GM12874 (cell line): ENCODE results near the gene QKI.

Experiments used
- CTCF ChIP-seq: IDR thresholded peaks from 2 replicates; pipeline ENCODE4 v1.5.1; 2011; ENCODE audit warnings: low read depth, mild to moderate bottlenecking, control low read depth, low read length, moderate library complexity; ENCODE audit not compliant: insufficient read depth

QKI gene

GRCh38 chr6:163559661-163560060, 145.1 kb downstream of the QKI start:
- no peak for TF ChIP-seq CTCF

- TF ChIP-seq CTCF: no peak
These were observed 148.8 kb downstream of the QKI start for GRCh38 chr6:163563318-163563717.

GRCh38 chr6:163564534-163564933, 150.0 kb downstream of the QKI start:
- no peak for TF ChIP-seq CTCF

GRCh38 chr6:163565140-163565539, 150.6 kb downstream of the QKI start:
- no peak for TF ChIP-seq CTCF

GRCh38 chr6:163566056-163566455, 151.5 kb downstream of the QKI start:
- TF ChIP-seq CTCF: no peak

GRCh38 chr6:163568275-163568674, 153.8 kb downstream of the QKI start:
- no peak for TF ChIP-seq CTCF

- no peak for TF ChIP-seq CTCF
These were observed 156.2 kb downstream of the QKI start for GRCh38 chr6:163570579-163571231.

- no peak for TF ChIP-seq CTCF
These were observed 157.2 kb downstream of the QKI start for GRCh38 chr6:163571730-163572129.
